ENCODE data around the gene C22orf23. TPM values are rescaled to one million over a fixed set of nuclear protein-coding genes. Genes with fewer than 3 reads are reported as not detected.
"Not testable (repeated sequence)": the region's sequence is repeated elsewhere in the genome, so short reads cannot be mapped to it uniquely, and the experiment has no call there.

C22orf23 gene
- total RNA-seq, 1 donor from 2014 or later, result not detected

- Histone ChIP-seq H3K27me3 (ENCODE audit: control insufficient read depth, insufficient read depth, low read length) (no peaks in the 10 kb centered on the region), H3K4me3 (ENCODE audit: low read depth, low read length) (no peak overlapping the region), H3K36me3 (ENCODE audit: control insufficient read depth, insufficient read depth, low read length) (no peaks in the 10 kb centered on the region)
- DNase-seq (ENCODE audit: low read depth), result no peak
- TF ChIP-seq CTCF (IDR thresholded peaks at IDR 0.05; ENCODE audit: insufficient read depth, low read length, poor library complexity, severe bottlenecking), result no peak
Measured at GRCh38 chr22:37951305-37951704, 2.1 kb downstream of the C22orf23 start.

GRCh38 chr22:37947142-37947795, 6.1 kb downstream of the C22orf23 start:
- not testable (repeated sequence) for H3K36me3 ChIP-seq (ENCODE audit: control insufficient read depth, insufficient read depth, low read length); H3K27me3 ChIP-seq (ENCODE audit: control insufficient read depth, insufficient read depth, low read length); H3K4me3 ChIP-seq (ENCODE audit: low read depth, low read length); DNase-seq (ENCODE audit: low read depth)

- not testable (repeated sequence) for H3K4me3 ChIP-seq (ENCODE audit: low read depth, low read length); H3K27me3 ChIP-seq (ENCODE audit: control insufficient read depth, insufficient read depth, low read length); H3K36me3 ChIP-seq (ENCODE audit: control insufficient read depth, insufficient read depth, low read length); DNase-seq (ENCODE audit: low read depth)
Measured at GRCh38 chr22:37944423-37944822, 9.0 kb downstream of the C22orf23 start.

GRCh38 chr22:37943825-37944198, 9.6 kb downstream of the C22orf23 start:
- Histone ChIP-seq H3K4me3 (ENCODE audit: low read depth, low read length) (no peak overlapping the region), H3K36me3 (ENCODE audit: control insufficient read depth, insufficient read depth, low read length) (peaks cover 3% of the 10 kb centered on the region), H3K27me3 (ENCODE audit: control insufficient read depth, insufficient read depth, low read length) (no peaks in the 10 kb centered on the region)
- TF ChIP-seq CTCF (IDR thresholded peaks at IDR 0.05; ENCODE audit: insufficient read depth, low read length, poor library complexity, severe bottlenecking), result no peak
- no peak for DNase-seq (ENCODE audit: low read depth)

GRCh38 chr22:37943136-37943824, 10.1 kb downstream of the C22orf23 start:
- H3K27me3 ChIP-seq (ENCODE audit: control insufficient read depth, insufficient read depth, low read length), result no peaks in the 10 kb centered on the region
- no peak overlapping the region for H3K4me3 ChIP-seq (ENCODE audit: low read depth, low read length)
- H3K36me3 ChIP-seq (ENCODE audit: control insufficient read depth, insufficient read depth, low read length), result peaks cover 3% of the 10 kb centered on the region
- no peak for TF ChIP-seq CTCF (IDR thresholded peaks at IDR 0.05; ENCODE audit: insufficient read depth, low read length, poor library complexity, severe bottlenecking)
- DNase-seq (ENCODE audit: low read depth), result no peak

GRCh38 chr22:37942133-37942532, 11.3 kb downstream of the C22orf23 start:
- Histone ChIP-seq H3K27me3 (ENCODE audit: control insufficient read depth, insufficient read depth, low read length) (no peaks in the 10 kb centered on the region), H3K4me3 (ENCODE audit: low read depth, low read length) (no peak overlapping the region), H3K36me3 (ENCODE audit: control insufficient read depth, insufficient read depth, low read length) (peaks cover 5% of the 10 kb centered on the region)
- no peak for DNase-seq (ENCODE audit: low read depth)
- TF ChIP-seq CTCF (IDR thresholded peaks at IDR 0.05; ENCODE audit: insufficient read depth, low read length, poor library complexity, severe bottlenecking), result no peak

Data from kidney epithelial cell (primary cell).